Panc1 (cell line): ENCODE measurements around the gene ZBTB20.

Experiments used
- POLR2AphosphoS5 ChIP-seq: IDR thresholded peaks from 2 replicates; pipeline ENCODE4 v1.6.1; 2012; ENCODE audit warnings: mild to moderate bottlenecking, low read depth, low read length, moderate library complexity
- SIN3A ChIP-seq: IDR thresholded peaks from 2 replicates; pipeline ENCODE4 v1.6.1; 2012; ENCODE audit warnings: low read depth, mild to moderate bottlenecking, low read length, moderate library complexity, borderline replicate concordance; ENCODE audit not compliant: insufficient read depth
- TCF7L2 ChIP-seq: IDR thresholded peaks from 2 replicates; pipeline ENCODE4 v1.6.1; 2011; ENCODE audit warnings: mild to moderate bottlenecking, low read depth, low read length, inconsistent platforms
- TF ChIP-seq, protein P1 (sequence below): fragments of 450-650 bp; IDR thresholded peaks from 2 replicates; pipeline ENCODE4 v1.5.1; 2017; ENCODE audit warnings: mild to moderate bottlenecking
- TF ChIP-seq, protein P2 (sequence below), 2 experiments: IDR thresholded peaks; 2 replicates each; pipeline ENCODE4 v1.6.1; 2011 to 2012; ENCODE audit warnings: low read depth in 2 of 2, control low read depth in 1 of 2, low read length in 1 of 2, mild to moderate bottlenecking in 1 of 2, moderate library complexity in 1 of 2; ENCODE audit not compliant: insufficient read depth in 1 of 2

DNA sequence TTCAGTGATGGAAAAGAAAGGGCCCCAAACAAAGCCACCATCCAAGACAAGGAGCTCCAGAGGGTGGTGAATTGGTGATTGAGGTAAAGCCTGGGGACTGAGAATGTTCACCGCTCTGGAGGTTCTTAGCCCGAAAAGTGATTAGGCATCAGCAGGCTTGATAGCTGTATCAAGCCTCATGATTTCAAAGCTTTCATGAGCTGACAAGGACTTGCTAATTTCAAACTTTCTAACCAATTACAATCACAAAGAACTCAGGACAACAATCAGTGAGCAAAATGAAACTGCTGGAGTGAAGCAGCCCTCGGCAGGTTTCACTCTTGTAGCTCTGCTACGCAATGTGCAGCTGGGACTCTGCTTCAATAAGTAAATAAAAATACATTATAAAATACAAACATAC is 461.9 kb downstream of the ZBTB20 start:
- TF ChIP-seq, protein P1, sequence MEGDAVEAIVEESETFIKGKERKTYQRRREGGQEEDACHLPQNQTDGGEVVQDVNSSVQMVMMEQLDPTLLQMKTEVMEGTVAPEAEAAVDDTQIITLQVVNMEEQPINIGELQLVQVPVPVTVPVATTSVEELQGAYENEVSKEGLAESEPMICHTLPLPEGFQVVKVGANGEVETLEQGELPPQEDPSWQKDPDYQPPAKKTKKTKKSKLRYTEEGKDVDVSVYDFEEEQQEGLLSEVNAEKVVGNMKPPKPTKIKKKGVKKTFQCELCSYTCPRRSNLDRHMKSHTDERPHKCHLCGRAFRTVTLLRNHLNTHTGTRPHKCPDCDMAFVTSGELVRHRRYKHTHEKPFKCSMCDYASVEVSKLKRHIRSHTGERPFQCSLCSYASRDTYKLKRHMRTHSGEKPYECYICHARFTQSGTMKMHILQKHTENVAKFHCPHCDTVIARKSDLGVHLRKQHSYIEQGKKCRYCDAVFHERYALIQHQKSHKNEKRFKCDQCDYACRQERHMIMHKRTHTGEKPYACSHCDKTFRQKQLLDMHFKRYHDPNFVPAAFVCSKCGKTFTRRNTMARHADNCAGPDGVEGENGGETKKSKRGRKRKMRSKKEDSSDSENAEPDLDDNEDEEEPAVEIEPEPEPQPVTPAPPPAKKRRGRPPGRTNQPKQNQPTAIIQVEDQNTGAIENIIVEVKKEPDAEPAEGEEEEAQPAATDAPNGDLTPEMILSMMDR, result no peak
- TF ChIP-seq, protein P2, sequence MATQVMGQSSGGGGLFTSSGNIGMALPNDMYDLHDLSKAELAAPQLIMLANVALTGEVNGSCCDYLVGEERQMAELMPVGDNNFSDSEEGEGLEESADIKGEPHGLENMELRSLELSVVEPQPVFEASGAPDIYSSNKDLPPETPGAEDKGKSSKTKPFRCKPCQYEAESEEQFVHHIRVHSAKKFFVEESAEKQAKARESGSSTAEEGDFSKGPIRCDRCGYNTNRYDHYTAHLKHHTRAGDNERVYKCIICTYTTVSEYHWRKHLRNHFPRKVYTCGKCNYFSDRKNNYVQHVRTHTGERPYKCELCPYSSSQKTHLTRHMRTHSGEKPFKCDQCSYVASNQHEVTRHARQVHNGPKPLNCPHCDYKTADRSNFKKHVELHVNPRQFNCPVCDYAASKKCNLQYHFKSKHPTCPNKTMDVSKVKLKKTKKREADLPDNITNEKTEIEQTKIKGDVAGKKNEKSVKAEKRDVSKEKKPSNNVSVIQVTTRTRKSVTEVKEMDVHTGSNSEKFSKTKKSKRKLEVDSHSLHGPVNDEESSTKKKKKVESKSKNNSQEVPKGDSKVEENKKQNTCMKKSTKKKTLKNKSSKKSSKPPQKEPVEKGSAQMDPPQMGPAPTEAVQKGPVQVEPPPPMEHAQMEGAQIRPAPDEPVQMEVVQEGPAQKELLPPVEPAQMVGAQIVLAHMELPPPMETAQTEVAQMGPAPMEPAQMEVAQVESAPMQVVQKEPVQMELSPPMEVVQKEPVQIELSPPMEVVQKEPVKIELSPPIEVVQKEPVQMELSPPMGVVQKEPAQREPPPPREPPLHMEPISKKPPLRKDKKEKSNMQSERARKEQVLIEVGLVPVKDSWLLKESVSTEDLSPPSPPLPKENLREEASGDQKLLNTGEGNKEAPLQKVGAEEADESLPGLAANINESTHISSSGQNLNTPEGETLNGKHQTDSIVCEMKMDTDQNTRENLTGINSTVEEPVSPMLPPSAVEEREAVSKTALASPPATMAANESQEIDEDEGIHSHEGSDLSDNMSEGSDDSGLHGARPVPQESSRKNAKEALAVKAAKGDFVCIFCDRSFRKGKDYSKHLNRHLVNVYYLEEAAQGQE (IDR thresholded peaks at IDR 0.05; ENCODE audit: insufficient read depth in 1 of 2, low read depth in 2 of 2, low read length in 1 of 2), result no peak
- TF ChIP-seq TCF7L2 (no peak), POLR2AphosphoS5 (no peak), SIN3A (no peak)
